Mucosa of stomach (tissue), 1 donor: ENCODE results near the gene SLC28A1.

Experiments
- H3K27me3 ChIP-seq: one replicate; pipeline ENCODE4 v1.7.0; 2013; ENCODE audit warnings: mild to moderate bottlenecking, low read length; ENCODE audit not compliant: control insufficient read depth, insufficient read depth
- H3K36me3 ChIP-seq: one replicate; pipeline ENCODE4 v1.7.0; 2013; ENCODE audit warnings: low read length; ENCODE audit not compliant: control insufficient read depth, insufficient read depth
- H3K4me1 ChIP-seq: one replicate; pipeline ENCODE4 v1.7.0; 2013; ENCODE audit warnings: mild to moderate bottlenecking, low read length; ENCODE audit not compliant: control insufficient read depth, insufficient read depth
- H3K4me3 ChIP-seq: one replicate; pipeline ENCODE4 v1.7.0; 2013; ENCODE audit warnings: low read length
- H3K9ac ChIP-seq: one replicate; pipeline ENCODE4 v1.7.0; 2013; ENCODE audit warnings: mild to moderate bottlenecking, low read length, moderate library complexity
- H3K9me3 ChIP-seq: one replicate; pipeline ENCODE4 v1.7.0; 2013; ENCODE audit warnings: mild to moderate bottlenecking, low read length, moderate library complexity; ENCODE audit not compliant: control insufficient read depth
- donor health status: Pancreatic carcinoma.

The SLC28A1 gene

DNA sequence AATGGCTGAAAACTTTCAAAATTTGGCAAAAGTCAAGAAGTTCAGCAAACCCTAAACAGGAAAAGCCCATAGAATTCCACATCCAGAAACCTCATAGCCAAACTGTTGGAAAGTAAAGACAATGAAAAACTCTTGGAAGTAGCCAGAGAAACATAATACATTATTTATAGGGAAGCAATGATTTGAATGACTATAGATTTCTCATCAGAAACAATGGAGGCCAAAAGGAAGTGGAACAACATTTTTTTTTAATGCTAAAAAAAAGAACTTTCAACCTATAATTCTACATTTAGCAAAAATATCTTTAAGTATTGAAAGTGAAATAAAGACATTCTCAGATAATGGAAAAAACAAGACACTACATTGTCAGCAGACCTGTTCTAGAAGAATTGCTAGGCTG lies 37.1 kb upstream of the SLC28A1 start:
- Histone ChIP-seq H3K9ac (no peak overlapping the region), H3K9me3 (no peaks in the 10 kb centered on the region), H3K36me3 (no peaks in the 10 kb centered on the region), H3K27me3 (no peaks in the 10 kb centered on the region), H3K4me1 (no peaks in the 10 kb centered on the region), H3K4me3 (no peak overlapping the region)

DNA sequence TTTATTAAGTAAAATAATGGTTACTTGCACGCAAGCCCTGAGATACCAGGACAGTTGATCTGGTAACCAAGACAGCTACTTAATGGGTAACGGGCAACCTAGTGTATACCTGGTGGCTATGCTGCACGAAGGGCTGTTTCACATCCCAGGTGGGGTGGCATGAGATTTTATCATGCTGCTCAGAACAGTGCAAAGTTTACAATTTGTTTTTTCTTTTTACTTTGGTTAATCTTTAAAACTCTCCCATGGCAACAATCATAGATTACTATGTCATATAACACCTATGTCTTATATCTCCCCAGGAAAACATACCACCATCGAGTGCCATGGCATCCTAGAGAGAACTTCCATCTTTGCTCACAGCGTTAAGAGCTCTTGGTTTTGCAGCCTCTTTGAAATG lies 32.2 kb upstream of the SLC28A1 start:
- H3K4me1 ChIP-seq: peaks cover 5% of the 10 kb centered on the region
- no peaks in the 10 kb centered on the region for H3K36me3 ChIP-seq
- H3K9ac ChIP-seq: no peak overlapping the region
- H3K9me3 ChIP-seq: no peaks in the 10 kb centered on the region
- H3K4me3 ChIP-seq: no peak overlapping the region
- no peaks in the 10 kb centered on the region for H3K27me3 ChIP-seq

DNA sequence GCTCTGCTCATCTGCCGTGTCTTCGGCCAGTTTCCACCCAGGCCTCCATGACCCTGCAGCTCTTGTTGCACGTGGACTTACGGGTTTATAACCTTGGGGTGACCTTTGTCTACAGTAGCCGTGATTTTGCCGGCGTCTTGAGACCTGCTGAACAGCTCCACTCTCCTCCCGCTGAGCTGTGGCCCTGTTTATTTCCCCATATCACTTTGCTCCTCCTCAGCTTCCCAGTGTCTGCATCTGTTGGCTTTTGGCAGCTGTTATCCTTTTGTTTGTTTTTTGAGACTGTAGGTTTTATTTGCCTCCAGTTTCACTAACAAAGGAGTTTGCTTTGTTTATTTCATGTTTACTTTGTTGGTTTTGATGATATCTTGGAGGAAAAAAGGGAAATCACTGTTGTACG lies 29.3 kb upstream of the SLC28A1 start:
- Histone ChIP-seq H3K4me3 (no peak overlapping the region), H3K9me3 (no peaks in the 10 kb centered on the region), H3K4me1 (peaks cover 22% of the 10 kb centered on the region), H3K27me3 (no peaks in the 10 kb centered on the region), H3K9ac (no peak overlapping the region), H3K36me3 (no peaks in the 10 kb centered on the region)

DNA sequence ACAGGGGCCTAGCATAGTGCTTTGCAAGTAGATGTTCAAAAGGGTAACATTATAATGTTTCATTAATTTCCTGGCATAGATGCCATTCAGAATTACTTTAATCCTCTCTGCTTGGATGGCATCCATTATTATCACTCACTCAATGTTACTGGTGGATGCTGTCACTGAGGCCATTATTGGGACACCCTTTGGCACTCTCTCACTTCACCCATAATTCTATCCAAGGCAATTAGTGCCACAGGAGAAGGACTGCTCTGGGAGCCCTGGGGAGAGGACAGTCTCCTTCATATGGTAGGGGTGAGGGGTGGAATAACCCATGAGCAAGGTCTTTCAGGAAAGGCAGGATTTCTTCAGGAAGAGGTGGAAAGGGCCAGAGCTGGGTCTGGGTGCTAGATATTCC lies 28.7 kb upstream of the SLC28A1 start:
- Histone ChIP-seq H3K9me3 (no peaks in the 10 kb centered on the region), H3K4me1 (peaks cover 24% of the 10 kb centered on the region), H3K9ac (no peak overlapping the region), H3K4me3 (no peak overlapping the region), H3K27me3 (no peaks in the 10 kb centered on the region), H3K36me3 (no peaks in the 10 kb centered on the region)

DNA sequence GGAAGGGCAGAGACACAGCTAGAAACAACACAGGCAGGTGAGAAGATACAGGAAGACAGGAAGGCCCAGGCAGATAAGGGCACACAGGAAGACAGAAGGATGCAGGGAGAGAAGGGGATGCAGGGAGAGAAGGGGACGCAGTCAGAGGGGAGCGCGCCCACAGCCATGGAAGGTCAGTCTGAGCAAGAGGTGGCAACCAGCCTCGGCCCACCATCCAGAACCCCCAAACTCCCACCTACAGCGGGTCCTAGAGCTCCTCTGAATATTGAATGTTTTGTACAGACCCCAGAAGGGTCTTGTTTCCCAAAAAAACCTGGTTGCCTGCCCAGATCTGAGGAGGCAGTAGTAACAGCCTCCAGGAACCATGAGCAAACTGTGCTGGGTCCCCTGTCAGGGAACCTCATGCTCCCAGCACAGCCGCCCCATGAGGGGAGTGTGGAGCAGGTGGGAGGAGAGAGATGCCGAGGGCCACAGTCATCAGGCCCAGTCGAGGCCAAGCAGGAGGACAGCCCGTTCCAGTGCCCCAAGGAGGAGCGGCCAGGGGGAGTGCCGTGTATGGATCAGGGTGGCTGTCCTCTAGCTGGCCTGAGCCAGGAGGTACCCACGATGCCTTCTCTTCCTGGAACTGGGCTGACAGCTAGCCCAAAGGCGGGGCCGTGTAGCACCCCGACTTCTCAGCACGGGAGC lies 27.6 kb upstream of the SLC28A1 start:
- Histone ChIP-seq H3K9ac (no peak overlapping the region), H3K36me3 (no peaks in the 10 kb centered on the region), H3K4me3 (no peak overlapping the region), H3K4me1 (peaks cover 24% of the 10 kb centered on the region), H3K27me3 (no peaks in the 10 kb centered on the region), H3K9me3 (no peaks in the 10 kb centered on the region)

DNA sequence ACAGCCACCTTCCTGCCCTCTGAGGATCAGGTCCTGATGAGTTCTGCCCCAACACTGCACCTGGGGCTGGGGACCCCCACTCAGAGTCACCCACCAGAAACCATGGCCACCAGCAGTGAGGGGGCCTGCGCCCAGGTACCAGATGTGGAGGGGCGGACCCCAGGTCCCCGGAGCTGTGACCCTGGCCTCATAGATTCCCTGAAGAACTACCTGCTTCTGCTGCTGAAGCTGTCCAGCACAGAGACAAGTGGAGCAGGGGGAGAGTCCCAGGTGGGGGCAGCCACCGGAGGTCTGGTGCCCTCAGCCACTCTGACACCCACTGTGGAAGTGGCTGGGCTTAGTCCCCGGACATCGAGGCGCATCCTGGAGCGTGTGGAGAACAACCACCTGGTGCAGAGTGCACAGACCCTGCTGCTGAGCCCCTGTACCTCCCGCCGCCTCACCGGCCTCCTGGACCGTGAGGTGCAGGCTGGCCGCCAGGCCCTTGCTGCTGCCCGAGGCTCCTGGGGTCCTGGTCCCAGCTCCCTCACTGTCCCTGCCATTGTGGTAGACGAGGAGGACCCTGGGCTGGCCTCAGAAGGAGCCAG lies 27.0 kb upstream of the SLC28A1 start:
- peaks cover 24% of the 10 kb centered on the region for H3K4me1 ChIP-seq
- H3K36me3 ChIP-seq: no peaks in the 10 kb centered on the region
- no peaks in the 10 kb centered on the region for H3K9me3 ChIP-seq
- no peaks in the 10 kb centered on the region for H3K27me3 ChIP-seq
- H3K9ac ChIP-seq: no peak overlapping the region
- H3K4me3 ChIP-seq: no peak overlapping the region

DNA sequence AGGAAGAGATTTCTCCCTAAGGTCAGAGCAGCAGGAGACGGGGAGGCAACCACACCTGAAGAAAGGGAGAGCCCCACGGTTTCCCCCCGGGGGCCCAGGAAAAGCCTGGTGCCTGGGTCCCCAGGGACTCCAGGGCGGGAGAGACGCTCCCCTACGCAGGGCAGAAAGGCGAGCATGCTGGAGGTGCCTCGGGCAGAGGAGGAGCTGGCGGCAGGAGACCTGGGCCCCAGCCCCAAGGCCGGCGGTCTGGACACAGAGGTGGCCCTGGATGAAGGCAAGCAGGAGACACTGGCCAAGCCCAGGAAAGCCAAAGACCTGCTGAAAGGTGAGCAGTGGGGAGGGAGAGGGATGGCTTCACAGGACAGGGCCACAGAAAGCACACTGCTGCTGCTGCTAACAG lies 26.2 kb upstream of the SLC28A1 start:
- Histone ChIP-seq H3K4me1 (peaks cover 19% of the 10 kb centered on the region), H3K9me3 (no peaks in the 10 kb centered on the region), H3K4me3 (no peak overlapping the region), H3K9ac (no peak overlapping the region), H3K27me3 (no peaks in the 10 kb centered on the region), H3K36me3 (no peaks in the 10 kb centered on the region)

DNA sequence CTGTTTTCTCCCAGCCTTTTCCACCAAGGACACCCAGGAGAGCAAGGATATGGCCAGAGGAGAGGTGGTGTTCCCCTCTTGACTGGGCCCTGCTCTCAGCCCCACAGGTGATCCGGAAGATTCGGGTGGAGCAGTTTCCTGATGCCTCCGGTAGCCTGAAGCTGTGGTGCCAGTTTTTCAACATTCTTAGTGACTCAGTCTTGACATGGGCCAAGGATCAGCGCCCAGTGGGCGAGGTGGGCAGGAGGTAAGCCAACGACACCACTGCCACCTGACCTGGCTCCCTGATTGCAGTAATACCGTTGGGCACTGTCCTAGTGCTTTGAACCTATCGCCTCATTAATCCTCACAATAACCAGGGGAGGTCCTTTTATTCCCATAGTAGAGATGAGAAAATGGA lies 25.3 kb upstream of the SLC28A1 start:
- Histone ChIP-seq H3K27me3 (no peaks in the 10 kb centered on the region), H3K36me3 (no peaks in the 10 kb centered on the region), H3K4me1 (peaks cover 19% of the 10 kb centered on the region), H3K9ac (no peak overlapping the region), H3K4me3 (no peak overlapping the region), H3K9me3 (no peaks in the 10 kb centered on the region)

DNA sequence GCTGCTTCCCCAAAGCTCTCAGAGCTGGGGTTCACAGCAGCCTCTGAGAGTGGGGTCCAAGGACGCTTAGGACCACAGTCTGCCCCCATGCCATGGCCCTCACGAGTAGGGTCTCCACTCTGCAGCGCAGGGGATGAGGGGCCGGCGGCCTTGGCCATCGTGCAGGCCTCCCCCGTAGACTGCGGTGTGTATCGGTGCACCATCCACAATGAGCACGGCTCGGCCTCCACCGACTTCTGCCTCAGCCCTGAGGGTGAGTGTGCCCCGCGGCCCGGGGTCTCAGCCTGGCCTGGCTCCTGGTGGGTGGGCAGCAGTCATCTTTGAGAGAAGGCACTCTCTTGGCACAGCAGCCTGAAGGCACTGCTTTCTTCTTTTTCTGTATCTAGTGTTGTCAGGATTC lies 24.8 kb upstream of the SLC28A1 start:
- Histone ChIP-seq H3K27me3 (no peaks in the 10 kb centered on the region), H3K4me1 (peaks cover 19% of the 10 kb centered on the region), H3K36me3 (no peaks in the 10 kb centered on the region), H3K9ac (no peak overlapping the region), H3K9me3 (no peaks in the 10 kb centered on the region), H3K4me3 (no peak overlapping the region)

DNA sequence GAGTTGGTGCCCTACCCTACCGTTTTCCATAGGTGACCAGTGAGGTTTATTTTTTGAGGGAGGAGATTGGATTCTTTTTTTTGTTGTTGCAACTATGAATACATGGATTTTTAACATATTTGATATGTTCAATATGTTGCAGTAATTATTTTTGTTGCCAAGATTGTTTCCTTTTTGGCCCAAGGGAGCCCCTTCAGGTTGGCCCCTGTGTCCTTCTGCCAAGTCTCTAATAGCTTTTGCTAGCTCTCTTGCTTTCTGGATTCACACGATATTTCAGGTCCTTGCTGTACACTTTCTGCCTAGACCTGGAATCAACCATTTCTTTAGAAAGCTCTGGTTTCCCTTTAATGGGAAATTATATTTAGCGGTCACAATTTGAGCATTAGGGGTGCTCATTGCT lies 22.7 kb upstream of the SLC28A1 start:
- Histone ChIP-seq H3K27me3 (no peaks in the 10 kb centered on the region), H3K4me1 (peaks cover 19% of the 10 kb centered on the region), H3K36me3 (no peaks in the 10 kb centered on the region)

DNA sequence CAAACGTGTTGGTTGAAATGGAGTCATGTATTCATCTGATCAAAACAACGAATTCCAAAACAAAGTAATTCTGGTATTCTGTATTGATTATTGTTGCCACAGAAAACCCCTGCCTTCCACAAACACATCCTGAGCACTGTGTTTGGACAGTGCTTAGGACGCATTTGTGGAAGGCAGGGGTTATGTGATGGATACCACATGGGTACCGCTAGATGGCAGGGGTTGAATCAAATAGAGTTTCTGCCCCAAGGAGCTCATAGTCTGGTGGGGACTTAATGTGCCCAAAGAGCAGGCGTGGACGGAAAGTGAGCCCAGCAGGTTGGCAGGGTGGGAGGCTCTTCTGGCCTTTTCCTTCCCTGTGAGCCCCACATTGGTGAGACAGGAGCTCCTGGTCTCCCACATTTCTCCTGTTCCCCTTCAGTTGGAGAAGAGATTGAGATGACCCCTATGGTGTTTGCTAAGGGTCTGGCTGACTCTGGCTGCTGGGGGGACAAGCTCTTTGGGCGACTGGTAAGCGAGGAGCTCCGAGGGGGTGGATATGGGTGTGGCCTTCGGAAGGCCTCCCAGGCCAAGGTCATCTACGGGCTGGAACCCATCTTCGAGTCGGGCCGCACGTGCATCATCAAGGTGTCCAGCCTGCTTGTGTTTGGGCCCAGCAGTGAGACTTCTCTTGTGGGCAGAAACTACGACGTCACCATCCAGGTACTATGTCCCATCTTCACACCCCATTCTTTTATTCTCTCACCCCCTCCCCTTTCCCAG lies 22.1 kb upstream of the SLC28A1 start:
- Histone ChIP-seq H3K36me3 (no peaks in the 10 kb centered on the region), H3K9ac (no peak overlapping the region), H3K9me3 (no peaks in the 10 kb centered on the region), H3K4me3 (no peak overlapping the region), H3K27me3 (no peaks in the 10 kb centered on the region), H3K4me1 (peaks cover 19% of the 10 kb centered on the region)

More for the DNA sequence above, 22.7 kb upstream of the SLC28A1 start:
- no peak overlapping the region for H3K4me3 ChIP-seq
- H3K9me3 ChIP-seq: no peaks in the 10 kb centered on the region
- no peak overlapping the region for H3K9ac ChIP-seq
